TTC549 (cell line): ENCODE results near the gene ACTR3.
"Not testable (repeated sequence)": the region's sequence is repeated elsewhere in the genome, so short reads cannot be mapped to it uniquely, and the experiment has no call there.

Experiments
- FAIRE-seq: peaks from 2 replicates; lab custom pipeline; 2012; peaks lifted over from hg19 to GRCh38; lab: Jason Lieb, UNC

ACTR3 gene

DNA sequence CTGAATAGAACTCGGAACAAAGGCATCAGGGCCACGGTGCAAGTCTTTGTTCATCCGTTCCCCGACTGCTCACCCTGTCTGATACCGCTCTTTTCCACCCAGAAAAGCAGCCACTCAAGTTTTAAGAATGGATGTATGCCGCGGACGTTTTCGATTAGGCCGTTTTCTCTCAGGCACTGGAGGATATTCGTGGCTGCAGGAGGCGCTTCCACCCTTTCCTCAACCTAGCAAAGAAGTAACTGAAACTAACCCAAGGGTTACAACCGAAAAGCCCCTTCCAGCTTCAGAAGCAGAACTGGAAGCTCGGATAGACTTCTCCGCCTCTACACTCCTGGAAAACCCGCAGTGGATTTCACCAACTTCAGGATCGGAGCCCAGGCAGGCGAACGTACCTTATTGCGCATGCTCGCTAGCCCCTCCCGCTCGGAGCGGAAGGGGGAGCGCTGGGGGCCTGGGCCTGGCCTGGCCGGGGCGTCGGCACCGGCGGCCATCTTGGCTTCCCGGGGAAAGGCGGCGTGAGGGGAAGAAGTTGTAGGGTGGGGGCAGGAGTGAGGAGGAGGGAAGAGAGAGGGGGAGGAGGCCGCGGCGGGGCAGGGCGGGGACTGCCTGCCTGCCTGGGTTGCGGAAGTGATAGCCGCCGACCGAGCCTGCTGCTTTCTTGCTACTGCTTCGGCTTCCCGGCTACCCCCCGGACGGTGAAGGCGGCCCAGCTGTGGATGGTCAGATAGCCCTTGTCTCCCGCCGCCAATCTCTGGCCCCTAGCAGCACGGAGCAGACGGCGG lies at the start of gene ACTR3:
Gene ACTR3 (plus strand): TSS at position 619 of the 782 bp plus-strand sequence. CDS start 191 bp downstream, outside the sequence.
- peak; percentile 94 for FAIRE-seq

DNA sequence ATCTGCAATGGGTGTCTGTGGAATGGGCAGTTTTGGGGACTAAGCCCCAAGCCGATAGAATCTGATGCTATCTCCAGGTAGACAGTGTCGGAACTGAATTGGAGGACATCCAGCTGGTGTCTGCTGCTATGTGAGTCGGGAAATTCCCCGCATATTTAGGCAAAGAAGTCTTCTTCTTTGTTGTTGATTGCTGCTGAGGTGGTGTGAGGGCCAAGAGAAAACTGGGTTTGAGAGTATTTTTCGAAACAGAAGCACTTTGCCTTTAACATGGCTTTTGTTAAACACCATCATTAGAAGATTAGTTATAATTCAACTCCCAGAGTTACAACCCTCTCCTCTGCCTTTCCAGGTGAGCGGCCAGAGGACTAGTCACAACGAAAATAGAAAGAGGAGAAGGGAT lies 49.4 kb upstream of the ACTR3 start:
- FAIRE-seq = no peak

DNA sequence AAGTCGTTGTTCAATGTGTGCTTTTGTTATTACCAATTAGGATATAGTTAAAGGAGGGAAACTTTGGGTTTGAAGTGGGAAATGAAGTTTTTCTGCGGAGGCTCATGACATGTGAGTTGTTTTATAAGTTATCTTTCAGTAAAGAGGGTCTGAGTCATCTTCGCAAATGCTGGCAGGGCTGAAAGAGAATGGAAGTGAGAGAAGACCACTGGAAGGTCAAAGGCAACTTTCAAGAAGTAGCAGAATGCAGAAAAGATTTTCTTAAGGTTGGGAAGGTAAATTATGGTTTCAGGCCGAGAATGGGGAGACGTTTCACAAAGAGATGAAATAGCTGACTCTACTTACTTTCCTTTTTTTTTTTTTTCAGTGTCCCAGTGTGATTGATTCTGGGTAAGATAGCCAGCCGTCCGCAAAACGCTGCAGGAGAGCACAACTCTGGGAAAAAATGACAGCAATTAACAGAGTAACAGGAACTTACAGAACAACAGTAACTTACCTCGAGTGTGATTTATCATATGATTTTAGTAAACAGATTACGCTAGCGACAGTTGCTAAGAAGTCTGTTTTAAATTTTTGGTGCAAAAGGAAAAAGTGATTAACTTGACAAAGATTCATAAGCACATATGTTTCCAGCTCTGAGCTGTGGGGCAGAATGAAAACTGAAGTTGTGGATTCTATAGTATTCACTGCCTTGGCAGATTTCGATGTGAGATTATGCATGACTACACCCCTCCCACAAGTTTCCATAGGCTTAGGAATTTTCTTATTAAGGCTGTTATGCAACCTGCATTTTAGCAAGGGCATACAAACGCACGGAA lies 46.8 kb upstream of the ACTR3 start:
- FAIRE-seq = no peak

DNA sequence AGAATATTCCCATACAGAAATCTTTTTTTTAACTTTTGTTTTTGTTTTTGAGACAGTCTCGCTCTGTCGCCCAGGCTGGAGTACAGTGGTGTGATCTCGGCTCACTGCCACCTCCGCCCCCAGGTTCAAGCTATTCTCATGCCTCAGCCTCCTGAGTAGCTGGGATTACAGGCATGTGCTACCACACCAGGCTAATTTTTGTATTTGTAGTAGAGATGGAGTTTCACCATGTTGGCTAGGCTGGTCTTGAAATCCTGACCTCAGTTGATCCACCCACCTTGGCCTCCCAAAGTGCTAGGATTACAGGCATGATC lies 46.2 kb upstream of the ACTR3 start:
- FAIRE-seq = not testable (repeated sequence)

DNA sequence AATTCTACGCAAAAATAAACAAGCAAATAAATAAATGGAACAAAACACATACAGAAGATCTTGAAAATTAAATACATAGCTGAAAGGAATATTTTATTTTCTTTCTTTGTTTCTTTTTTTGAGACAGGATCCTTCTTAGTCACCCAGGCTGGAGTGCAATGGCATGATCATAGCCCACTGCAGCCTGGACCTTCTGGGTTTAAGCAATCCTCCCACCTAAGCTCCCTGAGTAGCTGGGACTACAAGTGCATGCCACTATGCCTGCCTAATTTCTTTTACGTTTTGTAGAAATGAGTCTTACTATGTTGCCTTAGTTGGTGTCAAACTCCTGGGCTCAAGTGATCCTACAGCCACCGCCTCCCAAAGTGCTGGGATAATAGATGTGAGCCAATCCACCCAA lies 44.6 kb upstream of the ACTR3 start:
- no peak for FAIRE-seq

DNA sequence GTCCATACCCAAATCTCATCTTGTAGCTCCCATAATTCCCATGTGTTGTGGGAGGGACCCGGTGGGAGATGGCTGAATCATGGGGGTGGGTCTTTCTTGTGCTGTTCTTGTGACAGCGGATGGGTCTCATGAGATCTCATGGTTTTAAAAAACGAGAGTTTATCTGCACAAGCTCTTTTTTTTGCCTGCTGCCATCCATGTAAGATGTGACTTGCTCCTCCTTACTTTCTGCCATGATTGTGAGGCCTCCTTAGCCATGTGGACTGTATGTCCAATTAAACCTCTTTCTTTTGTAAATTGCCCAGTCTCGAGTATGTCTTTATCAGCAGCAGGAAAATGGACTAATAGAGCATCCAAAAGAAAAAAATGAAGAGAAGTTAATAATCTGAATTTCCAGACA lies 44.1 kb upstream of the ACTR3 start:
- not testable (repeated sequence) for FAIRE-seq

DNA sequence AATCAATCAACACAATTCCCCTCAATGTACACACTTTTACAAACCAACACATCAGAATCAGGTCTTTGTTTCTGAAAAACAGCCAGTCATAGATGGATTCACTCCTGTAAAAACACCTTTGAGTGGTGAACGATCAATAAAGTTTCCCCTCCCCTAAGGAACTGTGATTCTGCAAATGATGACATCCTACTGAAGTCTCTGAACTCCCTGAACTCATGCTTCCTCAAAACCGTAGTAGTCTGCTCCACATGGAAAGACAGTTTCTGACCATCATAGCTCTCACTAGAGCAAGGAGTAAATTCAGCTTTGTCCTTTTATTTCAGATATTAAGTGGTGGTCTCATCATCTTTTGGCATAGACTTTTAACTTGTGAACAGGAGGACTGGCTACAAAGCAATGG lies 43.5 kb upstream of the ACTR3 start:
- FAIRE-seq = no peak

DNA sequence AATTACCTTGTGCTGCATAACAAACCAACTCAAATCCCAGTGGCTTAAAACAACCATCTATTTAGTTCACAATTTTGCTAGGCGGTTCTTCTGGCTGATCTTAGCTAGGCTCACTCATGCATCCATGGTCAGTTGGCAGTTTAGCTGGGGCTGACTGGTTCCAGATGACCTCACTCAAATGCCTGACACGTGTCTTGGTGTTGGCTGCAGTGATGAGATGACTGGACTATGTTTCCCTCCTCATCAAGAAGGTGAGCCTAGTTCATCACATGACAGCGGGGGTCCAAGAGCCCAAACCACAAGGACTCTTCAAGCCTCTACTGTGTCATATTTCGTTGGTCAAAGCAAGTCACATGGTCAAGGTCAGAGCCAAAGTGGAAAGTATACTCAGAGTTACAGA lies 42.7 kb upstream of the ACTR3 start:
- no peak for FAIRE-seq

DNA sequence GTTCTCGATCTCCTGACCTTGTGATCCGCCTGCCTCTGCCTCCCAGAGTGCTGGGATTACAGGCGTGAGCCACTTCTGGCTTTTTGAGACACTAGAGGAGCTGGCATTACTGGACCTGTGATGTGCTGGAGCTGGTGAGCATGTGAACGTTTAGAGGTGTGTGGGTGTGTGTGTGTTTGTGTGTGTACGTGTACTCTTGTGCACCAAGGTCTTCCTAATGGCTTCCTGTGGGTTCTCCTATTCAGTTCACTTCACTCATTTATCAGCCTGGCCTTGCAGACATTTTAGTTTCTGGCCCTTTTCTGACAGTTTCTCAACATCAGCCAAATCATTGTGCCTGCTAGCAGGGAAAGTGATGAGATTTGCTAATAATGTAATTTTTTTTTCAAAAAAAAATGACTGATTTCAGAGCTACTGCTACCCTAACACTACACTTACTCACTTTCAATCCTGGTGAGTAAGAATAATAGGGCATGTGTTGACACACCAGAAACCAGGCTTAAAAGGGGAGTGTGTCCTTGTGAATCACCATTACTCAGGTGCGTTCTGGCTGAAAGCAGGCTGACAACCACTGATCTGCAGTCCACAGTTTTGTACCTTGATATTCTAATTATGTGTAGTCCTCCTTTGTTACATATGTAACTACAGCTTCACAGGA lies 41.0 kb upstream of the ACTR3 start:
- FAIRE-seq = no peak

DNA sequence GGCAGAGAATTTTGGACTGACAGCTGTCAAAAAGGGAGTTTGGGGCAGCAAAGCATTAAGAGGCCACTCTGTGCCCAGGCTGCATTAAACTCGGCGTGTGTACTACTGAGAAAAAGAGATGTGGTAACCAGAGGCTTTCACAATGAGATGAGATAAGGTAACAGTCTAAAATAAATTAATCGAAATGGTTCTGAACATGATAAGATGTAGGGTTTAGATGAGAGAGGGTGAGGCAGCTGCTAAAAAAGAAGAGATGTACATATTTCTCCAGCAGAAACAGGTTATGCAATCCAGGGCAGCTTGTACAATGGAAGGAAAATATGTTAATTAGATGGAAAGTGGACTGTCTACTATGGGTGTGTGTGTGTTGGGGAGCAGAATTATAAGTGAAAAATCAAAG lies 39.2 kb upstream of the ACTR3 start:
- FAIRE-seq = no peak

DNA sequence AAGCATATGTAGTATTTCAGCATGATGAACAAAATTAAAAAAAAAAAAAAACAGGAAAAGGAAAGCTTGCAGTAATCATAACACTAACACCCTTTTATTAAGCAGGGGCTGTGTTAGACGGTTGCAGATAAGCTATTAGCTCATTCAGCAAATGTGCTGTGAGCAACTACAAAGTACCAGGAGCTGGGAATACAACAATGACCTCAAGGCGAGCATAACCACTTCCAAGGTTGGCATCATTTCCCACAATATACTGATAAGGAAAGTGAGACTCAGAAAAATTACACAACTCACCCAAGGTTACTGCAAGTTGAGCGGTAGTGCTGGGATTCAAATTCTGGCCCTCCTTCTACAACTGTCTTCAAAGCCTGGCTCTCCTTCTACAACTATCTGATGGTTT lies 38.2 kb upstream of the ACTR3 start:
- no peak for FAIRE-seq

DNA sequence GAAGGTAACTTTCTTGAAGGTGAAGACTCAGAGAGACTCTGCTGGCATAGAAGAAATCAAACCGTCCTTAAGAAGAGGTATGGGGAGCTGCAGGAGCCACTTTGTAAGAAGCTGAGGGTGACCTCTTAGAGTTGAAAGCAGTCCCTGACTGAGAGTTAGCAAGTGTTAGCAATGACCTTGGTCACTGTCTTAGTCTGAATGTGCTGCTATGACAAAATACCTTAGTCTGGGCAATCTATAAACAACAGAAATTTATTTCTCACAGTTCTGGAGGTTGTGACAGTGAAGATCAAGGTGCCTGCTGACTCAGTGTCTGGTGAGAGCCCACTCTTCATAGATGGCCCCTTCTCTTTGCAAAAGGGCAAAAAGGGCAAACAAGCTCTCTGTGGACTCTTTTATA lies 35.7 kb upstream of the ACTR3 start:
- FAIRE-seq = no peak

DNA sequence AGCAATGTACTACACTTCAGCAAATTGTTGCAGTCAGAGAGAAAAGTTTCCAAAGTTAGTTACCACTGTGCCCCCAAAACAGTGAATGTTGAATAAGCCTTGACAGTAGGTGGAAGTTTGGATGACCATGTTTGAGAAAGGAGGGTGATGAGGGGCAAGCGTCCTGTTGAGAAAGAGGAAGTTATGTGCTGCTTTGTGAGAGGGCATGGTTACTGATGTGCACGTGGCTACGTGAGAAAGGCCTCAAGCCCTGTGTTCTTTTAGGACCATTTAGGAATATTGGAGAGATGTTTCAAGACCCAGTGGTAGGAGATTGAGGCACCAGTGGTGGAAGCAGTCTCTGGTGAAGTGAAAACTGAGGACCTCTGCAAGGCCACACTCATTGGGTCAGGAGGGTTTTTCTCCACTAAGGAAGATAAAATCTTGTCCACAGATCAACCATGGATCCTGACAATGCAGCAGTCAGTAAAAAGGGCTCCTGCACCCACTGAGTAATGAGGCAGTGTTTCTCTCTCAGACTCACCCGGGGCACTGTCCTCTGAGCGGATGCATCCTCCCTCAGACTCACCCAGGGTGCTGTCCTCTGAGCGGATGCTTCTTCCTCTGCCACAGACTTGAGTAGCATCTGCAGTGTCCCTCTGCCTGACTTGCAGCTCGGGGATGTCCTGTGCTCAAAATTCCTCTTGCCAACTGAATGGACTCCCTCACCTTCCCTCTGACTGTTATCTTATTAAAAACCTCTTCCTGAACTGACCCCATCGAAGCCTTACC lies 34.7 kb upstream of the ACTR3 start:
- no peak for FAIRE-seq

DNA sequence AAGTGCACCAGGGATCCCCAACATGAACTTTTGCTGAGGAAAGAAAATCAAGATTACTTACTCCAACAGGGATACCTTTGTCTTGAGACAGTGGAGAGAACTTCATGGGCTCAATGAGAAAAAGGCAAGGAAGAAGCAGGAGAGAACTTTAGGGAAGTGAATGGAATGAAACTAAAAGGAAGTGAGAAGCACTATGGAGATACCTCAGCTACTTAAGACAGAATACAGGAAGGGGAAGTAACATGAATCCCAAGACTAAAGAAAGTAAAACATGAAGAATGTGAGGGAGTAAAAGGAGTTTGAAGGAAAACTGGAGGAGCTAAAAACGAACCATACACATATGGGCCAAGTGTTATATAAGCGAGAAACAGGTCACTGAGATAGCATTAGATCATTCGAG lies 32.4 kb upstream of the ACTR3 start:
- no peak for FAIRE-seq

DNA sequence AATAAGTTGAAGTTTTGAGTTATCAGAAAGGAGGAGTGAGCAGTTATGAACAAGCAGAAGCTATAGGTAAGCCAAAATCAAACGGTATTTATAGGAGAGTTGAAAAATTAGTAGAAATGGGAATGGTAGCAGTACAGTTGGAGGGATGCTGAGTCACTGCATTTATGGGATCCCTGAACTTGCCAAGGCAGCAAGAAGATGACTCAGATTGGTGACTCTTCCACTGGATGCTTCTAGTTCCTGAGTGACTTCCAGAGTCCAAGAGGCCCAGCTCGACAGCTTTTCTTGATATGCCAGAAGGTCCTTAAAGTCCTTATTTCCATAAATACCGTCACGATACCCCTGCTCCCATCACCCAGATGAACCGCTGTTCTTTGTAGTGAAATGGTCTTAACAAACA lies 31.1 kb upstream of the ACTR3 start:
- no peak for FAIRE-seq

DNA sequence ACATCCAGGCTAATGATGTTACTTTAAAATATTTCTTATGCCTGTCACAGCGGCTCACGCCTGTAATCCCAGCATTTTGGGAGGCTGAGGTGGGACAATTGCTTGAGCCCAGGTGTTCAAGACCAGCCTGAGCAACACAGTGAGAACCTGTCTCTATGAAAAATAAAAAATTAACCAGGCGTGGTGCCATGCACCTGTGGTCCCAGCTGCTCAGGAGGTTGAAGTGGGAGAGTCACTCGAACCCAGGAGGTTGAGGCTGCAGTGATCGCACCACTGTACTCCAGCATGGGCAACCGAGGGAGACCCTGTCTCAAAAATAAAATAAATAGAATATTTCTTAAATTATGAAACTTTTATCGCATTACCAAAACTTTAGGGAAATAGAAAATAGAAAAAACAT lies 28.1 kb upstream of the ACTR3 start:
- no peak for FAIRE-seq

DNA sequence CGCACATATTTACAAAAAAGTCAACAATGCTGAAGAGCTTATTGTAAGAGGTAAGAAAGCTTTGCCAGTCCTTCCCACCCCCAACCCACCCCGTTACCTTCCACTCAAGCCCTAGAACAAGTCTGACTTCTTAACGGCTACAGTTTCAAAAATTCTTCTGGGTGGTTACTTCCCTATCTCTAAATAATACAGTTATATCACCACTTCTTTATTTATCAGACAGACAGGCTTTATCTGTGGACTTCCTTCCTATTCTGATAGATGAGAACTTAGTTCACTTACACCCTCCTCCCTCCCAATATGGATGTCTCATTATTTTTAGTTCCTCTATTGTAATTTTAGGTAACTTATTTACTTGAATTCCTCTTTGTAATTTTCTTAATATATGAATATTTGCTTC lies 26.7 kb upstream of the ACTR3 start:
- FAIRE-seq = no peak

DNA sequence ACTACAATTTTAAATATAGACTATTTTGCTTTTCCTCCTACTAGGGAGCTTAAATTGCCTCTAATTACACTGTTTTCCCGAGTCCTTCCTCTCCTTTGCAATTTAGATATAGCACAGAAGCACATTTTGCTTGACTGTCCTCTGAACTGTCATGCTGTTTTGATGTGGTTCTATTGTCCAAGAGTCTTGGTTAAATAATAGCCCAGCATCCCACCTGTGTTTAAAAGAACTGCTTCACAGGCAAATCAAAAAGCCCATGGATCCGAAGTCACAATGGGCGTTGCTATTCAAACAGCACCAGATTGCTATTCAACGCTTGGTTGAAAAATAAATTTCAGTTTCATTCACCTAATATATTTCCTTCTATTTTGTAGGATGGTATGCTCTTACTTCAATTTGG lies 22.3 kb upstream of the ACTR3 start:
- FAIRE-seq = no peak

DNA sequence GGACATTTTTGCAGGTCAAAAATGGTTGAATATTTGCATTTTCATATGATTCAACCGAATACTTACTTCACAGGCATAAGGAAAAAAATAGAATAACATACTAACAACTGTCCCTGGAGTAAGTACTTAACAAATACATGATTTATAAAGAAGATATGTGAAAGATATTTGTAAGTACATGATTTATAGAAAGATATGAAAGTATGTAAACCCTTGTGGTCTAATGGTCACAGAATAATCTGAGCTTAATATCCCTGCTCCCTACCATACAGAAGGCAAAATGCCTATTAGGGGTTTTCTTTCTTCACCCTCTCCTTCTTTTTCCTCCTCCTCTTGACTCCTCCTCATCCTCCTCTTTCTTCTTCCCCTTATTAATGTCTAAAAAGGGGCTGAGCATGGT lies 20.6 kb upstream of the ACTR3 start:
- FAIRE-seq = no peak

DNA sequence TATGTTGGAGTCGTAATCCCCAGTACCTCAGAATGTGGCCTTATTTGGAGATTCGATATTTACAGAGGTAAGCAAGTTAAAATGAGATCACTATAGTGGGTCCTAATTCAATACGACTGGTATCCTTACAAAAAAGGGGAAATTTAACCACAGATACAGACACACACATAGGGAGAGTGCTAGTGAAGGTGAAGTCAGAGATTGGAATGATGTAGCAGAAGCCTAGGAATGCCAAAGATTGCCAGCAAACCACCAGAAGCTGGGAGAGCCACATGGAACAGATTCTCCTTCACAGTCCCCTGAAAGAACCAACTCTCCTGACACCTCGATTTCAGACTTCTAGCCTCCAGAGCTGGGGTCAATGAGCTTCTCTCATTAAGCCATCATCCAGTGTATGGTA lies 17.7 kb upstream of the ACTR3 start:
- no peak for FAIRE-seq

DNA sequence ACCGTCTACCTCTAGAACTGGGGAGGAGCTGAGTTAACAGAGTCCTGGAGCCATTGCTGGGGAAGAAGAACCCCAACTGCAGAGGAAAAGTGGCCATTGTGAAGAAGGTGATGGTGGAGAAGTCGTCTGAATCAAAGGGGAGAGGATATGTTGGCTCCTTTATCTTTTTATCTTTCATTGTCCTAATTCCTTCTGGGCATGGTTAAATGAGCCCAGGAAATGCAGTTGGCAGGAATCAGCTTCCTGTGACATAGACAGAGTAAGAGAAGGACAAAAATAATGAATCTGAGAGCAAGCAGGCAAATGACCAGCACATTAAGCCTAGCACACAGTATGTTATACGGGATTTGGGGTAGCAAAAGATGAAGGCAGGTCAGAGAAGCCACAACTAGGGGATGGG lies 16.0 kb upstream of the ACTR3 start:
- FAIRE-seq = no peak

DNA sequence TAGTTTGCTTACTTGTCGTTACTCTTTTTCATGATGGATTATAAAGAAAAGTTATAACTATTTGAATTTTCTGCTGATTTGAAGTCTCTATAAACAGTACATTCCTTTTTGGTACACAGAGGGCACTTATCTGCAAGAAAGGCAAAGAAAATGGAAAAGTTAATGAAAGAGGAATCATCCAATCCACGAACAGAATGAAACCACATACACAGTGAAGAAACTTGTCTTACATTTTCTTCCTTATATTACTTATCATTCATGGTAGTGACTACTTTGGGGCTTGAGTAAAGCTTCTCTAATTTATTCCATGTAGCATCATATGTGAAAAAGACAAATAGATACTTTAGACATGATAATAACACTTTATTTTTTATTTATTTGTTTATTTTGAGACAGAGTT lies 14.8 kb upstream of the ACTR3 start:
- FAIRE-seq = no peak
